IPS DF 6.9 (cell line): ENCODE measurements around the gene GNA14.
"Not testable (repeated sequence)": the region's sequence is repeated elsewhere in the genome, so short reads cannot be mapped to it uniquely, and the experiment has no call there.

Experiments
- DNase-seq: peaks from one replicate; pipeline ENCODE4 v3.0.0-alpha.2; 2013; ENCODE audit warnings: low read depth, low spot score
- H3K27ac ChIP-seq: one replicate; pipeline ENCODE4 v1.5.1; 2013; ENCODE audit warnings: low read length, control low read depth
- H3K27me3 ChIP-seq: 2 replicates; pipeline ENCODE4 v1.6.1; 2013; ENCODE audit warnings: mild to moderate bottlenecking, low read length; ENCODE audit not compliant: control insufficient read depth, insufficient read depth
- H3K36me3 ChIP-seq: 2 replicates; pipeline ENCODE4 v1.6.1; 2013; ENCODE audit warnings: low read length; ENCODE audit not compliant: control insufficient read depth, insufficient read depth
- H3K4me1 ChIP-seq: 2 replicates; pipeline ENCODE4 v1.6.1; 2013; ENCODE audit warnings: low read length; ENCODE audit not compliant: control insufficient read depth, insufficient read depth
- H3K4me3 ChIP-seq: 2 replicates; pipeline ENCODE4 v1.5.1; 2013; ENCODE audit warnings: mild to moderate bottlenecking, low read length
- H3K9me3 ChIP-seq: 2 replicates; pipeline ENCODE4 v1.6.1; 2013; ENCODE audit warnings: low read length, inconsistent platforms; ENCODE audit not compliant: control insufficient read depth, insufficient read depth
- WGBS: extraction: QIAGEN DNeasy Blood & Tissue Kit; methylation state at CpG from one replicate; pipeline ENCODE4 v1.1.7; 2013; ENCODE audit warnings: mixed read lengths, missing lambda C conversion rate; ENCODE audit not compliant: insufficient read length, insufficient coverage; 5-methylcytosine and 5-hydroxymethylcytosine counted together

The GNA14 gene

DNA sequence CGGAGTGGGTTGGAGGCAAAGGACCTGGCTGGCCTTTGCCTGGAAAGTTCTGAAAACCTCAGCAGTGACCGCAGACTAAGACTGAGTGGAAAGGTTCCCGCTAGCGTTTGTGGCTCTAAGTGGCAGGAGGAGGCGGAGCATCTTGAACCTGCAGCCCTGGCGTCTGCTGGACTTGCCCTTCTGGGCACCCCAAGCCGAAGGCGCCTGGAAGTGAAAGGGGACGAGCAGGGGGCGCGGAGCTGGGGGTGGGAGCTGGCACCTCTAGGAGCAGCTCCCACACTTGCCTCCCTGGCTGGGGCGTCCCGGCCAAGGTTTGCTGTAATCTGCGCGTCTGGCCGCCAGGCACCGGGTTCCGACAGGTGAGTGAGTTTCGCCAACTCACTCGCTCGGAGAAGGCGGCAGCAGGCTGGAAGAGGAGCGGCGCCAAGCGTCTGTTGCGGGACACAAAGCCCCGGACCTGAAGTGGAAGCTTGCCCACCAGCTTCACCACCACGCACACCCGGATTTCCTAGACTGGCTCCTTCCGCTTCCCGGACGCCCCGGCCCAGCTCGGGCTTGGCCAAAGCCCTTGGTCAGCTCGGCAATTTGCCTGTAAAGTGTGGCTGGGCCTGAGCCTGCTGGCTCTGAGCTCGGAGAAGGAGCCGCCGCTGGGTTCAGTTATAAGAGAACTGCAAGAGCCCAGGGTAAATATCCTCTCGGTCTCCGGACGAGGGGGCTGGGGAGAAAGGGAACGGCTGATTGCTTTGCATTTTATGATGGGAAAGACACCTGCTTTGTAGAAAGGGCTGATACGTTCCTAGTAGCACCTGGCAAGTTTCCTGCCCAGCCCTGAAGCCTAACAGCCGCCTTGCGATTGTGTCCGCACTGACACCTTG, at the start of gene GNA14:
TSS of gene GNA14 (minus strand) at position 89 of the 875 bp plus-strand sequence. CDS start 529 bp downstream, outside the sequence.
- DNase-seq = no peak
- Histone ChIP-seq H3K4me3 (peak within 1 kb of the TSS; percentile 62; the same call in 1 of the 2 replicates), H3K4me1 (peaks cover 3% of the 10 kb centered on the region; the same call in 1 of the 2 replicates), H3K9me3 (no peaks in the 10 kb centered on the region), H3K36me3 (no peaks in the 10 kb centered on the region), H3K27me3 (peaks cover 5% of the 10 kb centered on the region; the same call in 1 of the 2 replicates), H3K27ac (no peak within 1 kb of the TSS)
- no CpG with 5 or more reads among the region's 46 CpGs for WGBS

DNA sequence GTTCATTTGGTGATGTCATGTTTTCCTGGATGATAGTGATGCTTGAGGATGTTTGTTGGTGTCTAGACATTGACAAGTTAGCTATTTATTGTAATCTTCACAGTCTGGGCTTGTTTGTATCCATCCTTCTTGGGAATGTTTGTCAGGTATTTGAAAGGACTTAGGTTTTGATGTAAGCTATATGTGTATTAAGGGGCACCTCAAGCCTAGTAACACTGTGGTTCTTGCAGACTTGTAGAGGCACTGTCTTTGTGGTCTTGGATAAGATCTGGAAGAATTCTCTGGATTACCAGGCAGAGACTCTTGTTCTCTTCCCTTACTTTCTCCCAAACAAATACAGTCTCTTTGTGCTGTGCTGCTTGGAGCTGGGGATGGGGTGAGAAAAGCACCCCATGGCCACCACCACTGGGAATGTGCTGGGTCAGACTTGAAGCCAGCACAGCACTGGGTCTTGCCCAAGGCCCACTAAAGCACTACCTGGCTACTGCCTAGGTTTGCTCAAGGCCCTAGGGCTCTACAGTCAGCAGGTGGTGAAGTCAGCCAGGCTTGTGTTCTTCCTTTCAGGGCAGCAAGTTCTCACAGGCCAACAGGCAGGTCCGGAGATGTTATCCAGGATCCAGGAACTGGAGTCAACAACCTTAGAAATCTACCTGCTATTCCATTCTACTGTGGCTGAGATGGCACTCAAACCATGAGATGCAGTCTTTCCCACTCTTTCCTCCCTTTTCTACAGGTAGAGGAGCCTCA, 49.3 kb upstream of the GNA14 start:
- WGBS = no CpG with 5 or more reads among the region's 1 CpG
- Histone ChIP-seq H3K4me1 (no peaks in the 10 kb centered on the region), H3K4me3 (no peak overlapping the region), H3K27me3 (no peaks in the 10 kb centered on the region), H3K27ac (no peak overlapping the region), H3K36me3 (no peaks in the 10 kb centered on the region), H3K9me3 (no peaks in the 10 kb centered on the region)
- no peak for DNase-seq

- H3K27me3 ChIP-seq, H3K4me3 ChIP-seq, H3K9me3 ChIP-seq, H3K4me1 ChIP-seq, H3K27ac ChIP-seq, DNase-seq, H3K36me3 ChIP-seq: not testable (repeated sequence)
- no CpG with 5 or more reads among the region's 3 CpGs for WGBS
Measured at GRCh38 chr9:77690723-77691122, 42.6 kb upstream of the GNA14 start.

DNA sequence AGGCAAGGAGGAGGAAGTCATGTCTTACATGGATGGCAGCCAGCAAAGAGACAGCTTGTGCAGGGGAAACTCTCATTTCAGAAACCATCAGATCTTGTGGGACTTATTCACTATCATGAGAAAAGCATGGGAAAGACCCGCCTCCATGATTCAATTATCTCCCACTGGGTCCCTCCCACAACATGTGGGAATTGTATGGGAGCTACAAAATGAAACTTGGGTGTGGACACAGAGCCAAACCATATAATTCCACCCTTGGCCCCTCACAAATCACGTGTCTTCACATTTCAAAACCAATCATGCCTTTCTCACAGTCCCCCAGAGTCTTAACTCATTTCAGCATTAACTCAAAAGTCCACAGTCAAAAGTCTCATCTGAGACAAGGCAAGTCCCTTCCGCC, 42.0 kb upstream of the GNA14 start:
- H3K36me3 ChIP-seq, H3K4me3 ChIP-seq, H3K27ac ChIP-seq, H3K27me3 ChIP-seq, DNase-seq, H3K4me1 ChIP-seq, H3K9me3 ChIP-seq: not testable (repeated sequence)
- no CpG with 5 or more reads among the region's 3 CpGs for WGBS

GRCh38 chr9:77687737-77688136, 39.6 kb upstream of the GNA14 start:
- H3K36me3 ChIP-seq, H3K27ac ChIP-seq, DNase-seq, H3K4me1 ChIP-seq, H3K4me3 ChIP-seq, H3K9me3 ChIP-seq, H3K27me3 ChIP-seq: not testable (repeated sequence)
- WGBS = no CpG with 5 or more reads among the region's 11 CpGs

DNA sequence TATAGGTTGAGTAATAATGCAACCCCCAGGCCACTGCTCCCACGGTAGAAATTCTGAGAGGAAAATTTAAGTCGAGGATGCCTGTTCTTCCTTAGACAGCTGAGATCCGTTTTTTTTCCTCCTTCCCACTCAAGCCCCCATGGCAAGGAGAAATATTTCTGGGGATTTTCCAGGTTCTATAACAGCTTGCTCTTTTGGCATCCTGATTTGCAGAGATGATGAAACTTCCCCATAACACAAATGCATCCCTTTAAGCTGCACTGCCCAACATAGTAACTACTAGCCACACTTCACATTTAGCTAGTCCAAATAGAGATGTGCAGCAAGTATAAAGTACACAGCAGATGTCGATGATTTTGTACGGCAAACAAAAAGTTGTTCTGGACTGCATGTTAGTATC, 32.5 kb upstream of the GNA14 start:
- Histone ChIP-seq H3K9me3 (no peaks in the 10 kb centered on the region), H3K27me3 (no peaks in the 10 kb centered on the region), H3K4me3 (no peak overlapping the region), H3K27ac (no peak overlapping the region), H3K4me1 (no peaks in the 10 kb centered on the region), H3K36me3 (no peaks in the 10 kb centered on the region)
- WGBS = no CpG with 5 or more reads among the region's 5 CpGs
- no peak for DNase-seq

- Histone ChIP-seq H3K4me3 (no peak overlapping the region), H3K27me3 (no peaks in the 10 kb centered on the region), H3K4me1 (no peaks in the 10 kb centered on the region), H3K27ac (no peak overlapping the region), H3K36me3 (no peaks in the 10 kb centered on the region), H3K9me3 (no peaks in the 10 kb centered on the region)
- no CpG with 5 or more reads among the region's 9 CpGs for WGBS
- DNase-seq = no peak
Measured at GRCh38 chr9:77679661-77680368, 31.7 kb upstream of the GNA14 start.

- no peaks in the 10 kb centered on the region for H3K4me1 ChIP-seq
- H3K27ac ChIP-seq = no peak overlapping the region
- no peak for DNase-seq
- H3K9me3 ChIP-seq = no peaks in the 10 kb centered on the region
- WGBS = no CpG with 5 or more reads among the region's 2 CpGs
- H3K4me3 ChIP-seq = no peak overlapping the region
- H3K27me3 ChIP-seq = no peaks in the 10 kb centered on the region
- H3K36me3 ChIP-seq = no peaks in the 10 kb centered on the region
Measured at GRCh38 chr9:77679088-77679487, 31.0 kb upstream of the GNA14 start.

DNA sequence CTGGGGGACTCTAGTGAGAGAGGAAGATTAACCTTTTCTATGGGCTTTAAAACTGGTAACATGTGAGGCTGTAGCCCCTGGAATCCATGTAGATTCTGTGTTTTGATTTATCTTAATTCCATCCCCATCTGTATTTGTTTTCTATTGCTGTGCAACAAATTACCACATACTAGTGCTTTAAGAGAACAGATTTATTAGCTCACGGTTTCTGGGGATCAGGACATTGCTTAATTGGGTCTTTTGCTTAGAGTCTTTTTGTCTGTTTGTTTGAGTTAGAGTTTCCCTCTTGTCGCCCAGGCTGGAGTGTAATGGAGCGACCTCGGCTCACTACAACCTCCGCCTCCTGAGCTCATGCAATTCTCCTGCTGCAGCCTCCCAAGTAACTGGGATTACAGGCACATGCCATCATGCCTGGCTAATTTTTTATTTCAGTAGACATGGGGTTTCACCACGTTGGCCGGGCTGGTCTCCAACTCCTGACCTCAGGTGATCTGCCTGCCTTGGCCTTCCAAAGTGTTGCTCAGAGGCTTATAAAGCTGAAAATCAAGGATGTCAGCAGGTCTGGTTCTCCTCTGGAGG, 29.9 kb upstream of the GNA14 start:
- Histone ChIP-seq H3K9me3 (no peaks in the 10 kb centered on the region), H3K4me1 (no peaks in the 10 kb centered on the region), H3K36me3 (no peaks in the 10 kb centered on the region), H3K27me3 (no peaks in the 10 kb centered on the region), H3K27ac (no peak overlapping the region), H3K4me3 (no peak overlapping the region)
- WGBS = no CpG with 5 or more reads among the region's 7 CpGs
- no peak for DNase-seq

- WGBS = no CpG with 5 or more reads among the region's 4 CpGs
- no peaks in the 10 kb centered on the region for H3K36me3 ChIP-seq
- H3K27ac ChIP-seq = no peak overlapping the region
- H3K9me3 ChIP-seq = no peaks in the 10 kb centered on the region
- no peak overlapping the region for H3K4me3 ChIP-seq
- H3K27me3 ChIP-seq = no peaks in the 10 kb centered on the region
- H3K4me1 ChIP-seq = no peaks in the 10 kb centered on the region
- no peak for DNase-seq
Measured at GRCh38 chr9:77677397-77677796, 29.3 kb upstream of the GNA14 start.
